Measurements from ENCODE around the gene BBS2.

DNA sequence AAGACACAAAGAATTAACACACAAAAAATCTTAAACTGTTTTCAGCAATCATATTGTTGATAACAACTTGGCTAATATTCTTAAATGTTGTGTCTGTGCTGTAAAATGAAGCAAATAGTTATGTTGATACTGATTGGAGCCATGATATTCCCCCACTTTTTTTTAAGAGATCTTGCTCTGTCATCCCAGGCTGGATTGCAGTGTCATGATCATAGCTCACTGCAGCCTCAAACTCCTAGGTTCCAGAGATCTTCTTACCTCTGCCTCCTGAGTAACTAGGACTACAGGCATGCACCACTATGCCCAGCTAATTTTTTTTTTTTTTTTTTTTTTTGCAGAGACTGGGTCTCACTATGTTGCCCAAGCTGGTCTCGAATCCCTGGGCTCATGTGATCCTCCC lies 26.0 kb downstream of the BBS2 start:
- TF ChIP-seq, protein P1, sequence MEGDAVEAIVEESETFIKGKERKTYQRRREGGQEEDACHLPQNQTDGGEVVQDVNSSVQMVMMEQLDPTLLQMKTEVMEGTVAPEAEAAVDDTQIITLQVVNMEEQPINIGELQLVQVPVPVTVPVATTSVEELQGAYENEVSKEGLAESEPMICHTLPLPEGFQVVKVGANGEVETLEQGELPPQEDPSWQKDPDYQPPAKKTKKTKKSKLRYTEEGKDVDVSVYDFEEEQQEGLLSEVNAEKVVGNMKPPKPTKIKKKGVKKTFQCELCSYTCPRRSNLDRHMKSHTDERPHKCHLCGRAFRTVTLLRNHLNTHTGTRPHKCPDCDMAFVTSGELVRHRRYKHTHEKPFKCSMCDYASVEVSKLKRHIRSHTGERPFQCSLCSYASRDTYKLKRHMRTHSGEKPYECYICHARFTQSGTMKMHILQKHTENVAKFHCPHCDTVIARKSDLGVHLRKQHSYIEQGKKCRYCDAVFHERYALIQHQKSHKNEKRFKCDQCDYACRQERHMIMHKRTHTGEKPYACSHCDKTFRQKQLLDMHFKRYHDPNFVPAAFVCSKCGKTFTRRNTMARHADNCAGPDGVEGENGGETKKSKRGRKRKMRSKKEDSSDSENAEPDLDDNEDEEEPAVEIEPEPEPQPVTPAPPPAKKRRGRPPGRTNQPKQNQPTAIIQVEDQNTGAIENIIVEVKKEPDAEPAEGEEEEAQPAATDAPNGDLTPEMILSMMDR (IDR thresholded peaks at IDR 0.05) = no peak
- TF ChIP-seq POLR2A (IDR thresholded peaks at IDR 0.05) = no peak

Measured in body of pancreas (tissue), 4 donors.